PC-3 (cell line): Measurements from ENCODE around the gene FASTKD3. TPM values are rescaled to one million over a fixed set of nuclear protein-coding genes. Genes with fewer than 3 reads are reported as not detected.

Experiments
- ATAC-seq: fragments of 200-7000 bp; cut with Tn5 transposase; 2 replicates; pipeline ENCODE4 v1.9.1; 2020; ENCODE audit warnings: mild to moderate bottlenecking, moderate library complexity
- BruUV-seq: library from RNA; stranded (reverse); fragments of 400-500 nt; replicated peaks from 2 replicates; lab custom pipeline; 2021; lab: Mats Ljungman, UMichigan
- CTCF ChIA-PET: fragments of 300-600 bp; sonication (Branson Sonifier 250); formaldehyde crosslinking; loops from one replicate; lab custom pipeline; 2022; ENCODE audit warnings: antibody characterized with exemption; lab: Charles Lee
- POLR2A ChIA-PET: fragments of 300-600 bp; sonication (Branson Sonifier 250); formaldehyde crosslinking; loops from one replicate; lab custom pipeline; 2022; ENCODE audit warnings: antibody characterized with exemption; ENCODE audit not compliant: unreplicated experiment; lab: Charles Lee
- DNase-seq: peaks from one replicate; pipeline ENCODE4 v3.0.0-alpha.2; 2015
- H2AFZ ChIP-seq: fragments of 300-600 bp; sonication (generic); 2 replicates; pipeline ENCODE4 v1.6.0; 2016; ENCODE audit warnings: antibody characterized with exemption, low read length
- H3F3A ChIP-seq: fragments of 300-600 bp; sonication (generic); one replicate; pipeline ENCODE4 v1.6.0; 2017; ENCODE audit warnings: antibody characterized with exemption, low read length, control low read depth, mild to moderate bottlenecking; ENCODE audit not compliant: unreplicated experiment
- H3K27ac ChIP-seq: fragments of 300-600 bp; sonication (generic); 2 replicates; pipeline ENCODE4 v1.5.1; 2016; ENCODE audit warnings: mild to moderate bottlenecking, low read length
- H3K27me3 ChIP-seq: fragments of 300-600 bp; sonication (generic); 2 replicates; pipeline ENCODE4 v1.6.1; 2016; ENCODE audit warnings: low read length, mixed read lengths
- H3K36me3 ChIP-seq: fragments of 300-600 bp; sonication (generic); 2 replicates; pipeline ENCODE4 v1.6.1; 2016; ENCODE audit warnings: low read depth, mixed run types, low read length, mixed read lengths
- H3K4me1 ChIP-seq: fragments of 300-600 bp; sonication (generic); 2 replicates; pipeline ENCODE4 v1.5.1; 2016; ENCODE audit warnings: low read length; ENCODE audit not compliant: insufficient read depth
- H3K4me2 ChIP-seq: fragments of 300-600 bp; sonication (generic); 2 replicates; pipeline ENCODE4 v1.6.0; 2016; ENCODE audit warnings: low read length
- H3K4me3 ChIP-seq: fragments of 300-600 bp; sonication (generic); 2 replicates; pipeline ENCODE4 v1.5.1; 2016; ENCODE audit warnings: mild to moderate bottlenecking, low read length, mixed read lengths
- H3K79me2 ChIP-seq: fragments of 300-600 bp; sonication (generic); 2 replicates; pipeline ENCODE4 v1.6.1; 2017; ENCODE audit warnings: low read length, mixed read lengths
- H3K9ac ChIP-seq: fragments of 300-600 bp; sonication (generic); 2 replicates; pipeline ENCODE4 v1.6.0; 2016; ENCODE audit warnings: mild to moderate bottlenecking, low read length
- H3K9me2 ChIP-seq: fragments of 300-600 bp; sonication (generic); replicated peaks from 2 replicates; pipeline ENCODE4 v1.6.1; 2016; ENCODE audit warnings: mixed run types, low read length, mixed read lengths
- H3K9me3 ChIP-seq: fragments of 300-600 bp; sonication (generic); 2 replicates; pipeline ENCODE4 v1.6.1; 2016; ENCODE audit warnings: low read length, mixed read lengths
- H4K20me1 ChIP-seq: fragments of 300-600 bp; sonication (generic); 2 replicates; pipeline ENCODE4 v1.6.1; 2016; ENCODE audit warnings: low read length, mixed read lengths
- EZH2 ChIP-seq: fragments of 300-600 bp; sonication (generic); IDR thresholded peaks from one replicate; pipeline ENCODE4 v1.6.1; 2017; ENCODE audit warnings: antibody characterized with exemption, mild to moderate bottlenecking, low read length; ENCODE audit not compliant: unreplicated experiment
- EZH2phosphoT487 ChIP-seq: fragments of 300-600 bp; sonication (generic); IDR thresholded peaks from 2 replicates; pipeline ENCODE4 v1.6.1; 2018; ENCODE audit warnings: mild to moderate bottlenecking, antibody characterized with exemption, low read length, borderline replicate concordance
- intact Hi-C: fragments of 100-400 bp; cut with micrococcal nuclease; formaldehyde crosslinking; loops from 2 replicates; pipeline ENCODE4 v1.9.0; 2023
- total RNA-seq: library from RNA; depleted of rRNA; stranded (reverse); fragments of >200 nt; gene quantifications from 2 replicates; pipeline ENCODE4 v1.2.3, GENCODE V29; 2014
- TF ChIP-seq, protein P1 (sequence below): fragments of 300-600 bp; sonication (generic); conservative IDR thresholded peaks from 2 replicates; pipeline ENCODE4 v1.5.1; 2017; ENCODE audit warnings: antibody characterized with exemption, low read depth, mild to moderate bottlenecking, low read length

FASTKD3 gene
- total RNA-seq, 1 experiment from 2014 or later, result 16.5 TPM

DNA sequence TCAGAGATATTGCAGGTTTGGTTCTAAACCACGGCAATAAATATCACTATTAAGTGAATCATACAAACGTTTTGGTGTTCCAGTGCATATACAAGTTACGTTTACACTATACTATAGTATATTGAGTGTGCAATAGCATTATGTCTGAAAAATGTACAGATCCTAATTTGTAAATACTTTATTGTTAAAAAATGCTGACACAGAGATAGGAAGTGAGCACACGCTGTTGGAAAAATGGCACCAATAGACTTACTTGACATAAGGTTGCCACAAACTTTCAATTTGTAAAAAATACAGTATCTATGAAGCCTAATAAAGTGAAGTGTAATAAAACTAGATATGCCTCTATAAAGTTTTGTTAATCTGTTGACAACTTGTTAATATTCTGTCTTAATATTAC is 33.8 kb downstream of the FASTKD3 start:
- Histone ChIP-seq H3K9me2 (peaks cover 4% of the 10 kb centered on the region; the same call in 1 of the 2 replicates), H4K20me1 (no peaks in the 10 kb centered on the region), H2AFZ (no peak overlapping the region), H3K79me2 (no peaks in the 10 kb centered on the region), H3F3A (no peaks in the 10 kb centered on the region), H3K9me3 (no peaks in the 10 kb centered on the region), H3K36me3 (no peaks in the 10 kb centered on the region), H3K27me3 (peaks cover 36% of the 10 kb centered on the region), H3K4me3 (no peak overlapping the region), H3K4me2 (no peak overlapping the region), H3K4me1 (no peaks in the 10 kb centered on the region), H3K9ac (no peak overlapping the region), H3K27ac (no peak overlapping the region)
- DNase-seq (no peak), ATAC-seq (no peak)
- ChIA-PET POLR2A (no interaction called here), CTCF (no interaction called here)
- intact Hi-C loops, result no loop called here
- TF ChIP-seq EZH2phosphoT487, result no peak
- BruUV-seq, result no TSS peak

DNA sequence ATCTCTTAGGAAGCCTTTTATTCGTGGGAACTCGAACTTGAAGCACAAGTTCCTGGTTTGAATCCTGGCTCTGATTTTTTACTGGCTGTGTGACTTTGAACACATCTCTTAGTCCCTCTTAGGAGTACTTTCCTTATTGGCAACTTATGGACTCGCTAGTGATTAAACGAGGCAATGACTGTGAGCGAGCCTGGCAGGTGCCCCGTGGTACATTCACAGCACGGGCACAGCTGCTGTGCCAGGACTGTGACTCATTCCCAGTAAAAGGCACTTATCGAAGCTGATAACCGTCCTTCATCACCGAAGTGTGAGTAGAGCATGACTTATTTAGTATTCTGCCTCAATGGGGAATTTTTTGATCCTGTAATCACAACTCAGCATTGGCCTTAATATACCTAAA is 40.6 kb downstream of the FASTKD3 start:
- POLR2A ChIA-PET, result no interaction called here
- H3K27ac ChIP-seq, result no peak overlapping the region
- ATAC-seq (no peak), DNase-seq (no peak)
- no peaks in the 10 kb centered on the region for H4K20me1 ChIP-seq
- H3K4me1 ChIP-seq, result no peaks in the 10 kb centered on the region
- no peaks in the 10 kb centered on the region for H3K79me2 ChIP-seq
- H3K4me2 ChIP-seq, result no peak overlapping the region
- intact Hi-C loops, result no loop called here
- H3K27me3 ChIP-seq, result peaks cover 84% of the 10 kb centered on the region
- H3K9ac ChIP-seq, result no peak overlapping the region
- no peaks in the 10 kb centered on the region for H3K36me3 ChIP-seq
- H3K9me2 ChIP-seq, result no peaks in the 10 kb centered on the region
- H3F3A ChIP-seq, result no peaks in the 10 kb centered on the region
- CTCF ChIA-PET, result no interaction called here
- TF ChIP-seq, protein P1, sequence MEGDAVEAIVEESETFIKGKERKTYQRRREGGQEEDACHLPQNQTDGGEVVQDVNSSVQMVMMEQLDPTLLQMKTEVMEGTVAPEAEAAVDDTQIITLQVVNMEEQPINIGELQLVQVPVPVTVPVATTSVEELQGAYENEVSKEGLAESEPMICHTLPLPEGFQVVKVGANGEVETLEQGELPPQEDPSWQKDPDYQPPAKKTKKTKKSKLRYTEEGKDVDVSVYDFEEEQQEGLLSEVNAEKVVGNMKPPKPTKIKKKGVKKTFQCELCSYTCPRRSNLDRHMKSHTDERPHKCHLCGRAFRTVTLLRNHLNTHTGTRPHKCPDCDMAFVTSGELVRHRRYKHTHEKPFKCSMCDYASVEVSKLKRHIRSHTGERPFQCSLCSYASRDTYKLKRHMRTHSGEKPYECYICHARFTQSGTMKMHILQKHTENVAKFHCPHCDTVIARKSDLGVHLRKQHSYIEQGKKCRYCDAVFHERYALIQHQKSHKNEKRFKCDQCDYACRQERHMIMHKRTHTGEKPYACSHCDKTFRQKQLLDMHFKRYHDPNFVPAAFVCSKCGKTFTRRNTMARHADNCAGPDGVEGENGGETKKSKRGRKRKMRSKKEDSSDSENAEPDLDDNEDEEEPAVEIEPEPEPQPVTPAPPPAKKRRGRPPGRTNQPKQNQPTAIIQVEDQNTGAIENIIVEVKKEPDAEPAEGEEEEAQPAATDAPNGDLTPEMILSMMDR, result no peak
- no peak for TF ChIP-seq EZH2
- TF ChIP-seq EZH2phosphoT487, result no peak
- H3K4me3 ChIP-seq, result no peak overlapping the region
- no peak overlapping the region for H2AFZ ChIP-seq
- H3K9me3 ChIP-seq, result no peaks in the 10 kb centered on the region
- no TSS peak for BruUV-seq

DNA sequence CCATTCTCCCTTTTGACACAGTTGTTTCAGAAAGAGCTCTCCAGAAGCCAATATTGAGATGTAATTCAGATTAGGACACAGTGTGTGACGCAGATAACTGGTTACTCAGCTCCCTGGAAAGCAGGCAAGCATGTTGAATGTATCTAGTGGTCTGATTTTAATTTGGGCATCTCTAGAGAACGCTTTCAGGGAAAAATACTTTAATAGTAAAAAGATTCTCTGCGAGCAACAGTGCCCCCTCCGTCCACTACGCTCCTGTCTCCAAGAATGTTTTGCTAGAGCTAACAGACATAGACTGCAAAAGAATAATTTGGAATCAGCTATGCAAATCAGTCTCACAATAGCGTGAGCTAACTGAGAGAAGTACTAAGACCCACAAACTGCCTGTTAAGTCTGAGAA is 41.2 kb downstream of the FASTKD3 start:
- H3K9me3 ChIP-seq, result no peaks in the 10 kb centered on the region
- no peaks in the 10 kb centered on the region for H3F3A ChIP-seq
- H3K9me2 ChIP-seq, result no peaks in the 10 kb centered on the region
- no TSS peak for BruUV-seq
- no peak overlapping the region for H3K4me2 ChIP-seq
- no peak overlapping the region for H2AFZ ChIP-seq
- no peaks in the 10 kb centered on the region for H3K4me1 ChIP-seq
- ChIA-PET POLR2A (no interaction called here), CTCF (no interaction called here)
- no peaks in the 10 kb centered on the region for H3K79me2 ChIP-seq
- DNase-seq (no peak), ATAC-seq (no peak)
- no peaks in the 10 kb centered on the region for H4K20me1 ChIP-seq
- no peak overlapping the region for H3K9ac ChIP-seq
- no peak overlapping the region for H3K4me3 ChIP-seq
- H3K27me3 ChIP-seq, result peaks cover 91% of the 10 kb centered on the region
- no peak overlapping the region for H3K27ac ChIP-seq
- no peaks in the 10 kb centered on the region for H3K36me3 ChIP-seq
- TF ChIP-seq, protein P1, result peak; percentile 30
- no peak for TF ChIP-seq EZH2phosphoT487
- intact Hi-C loops, result no loop called here
